ENCODE measurements around the gene ARL13A. TPM values are rescaled to one million over a fixed set of nuclear protein-coding genes. Genes with fewer than 3 reads are reported as not detected.
"Not testable (repeated sequence)": the region's sequence is repeated elsewhere in the genome, so short reads cannot be mapped to it uniquely, and the experiment has no call there.

ARL13A gene
- not detected for total RNA-seq

DNA sequence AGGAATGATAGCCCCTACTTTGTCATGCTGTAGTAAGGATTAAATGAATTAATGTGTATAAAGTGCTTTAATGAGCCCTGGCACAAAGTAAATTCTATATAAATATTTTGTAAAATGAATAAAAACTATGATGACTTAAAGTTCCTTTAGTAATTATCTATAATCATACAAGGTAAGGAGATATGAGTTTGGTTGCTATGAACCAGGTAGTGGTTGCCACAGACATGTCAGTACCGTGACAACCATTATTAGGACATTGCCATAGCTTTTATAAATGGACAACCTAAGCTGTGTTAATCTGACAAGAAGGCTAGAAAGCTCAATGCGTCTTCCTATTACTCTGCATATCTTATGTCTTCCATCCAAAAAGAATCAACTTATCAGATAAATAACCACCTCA is at the start of gene ARL13A:
Gene ARL13A, plus strand, starts transcription at position 301 of the 400 bp plus-strand sequence. CDS start 3,982 bp downstream, outside the sequence.
- DNase-seq = no peak

DNA sequence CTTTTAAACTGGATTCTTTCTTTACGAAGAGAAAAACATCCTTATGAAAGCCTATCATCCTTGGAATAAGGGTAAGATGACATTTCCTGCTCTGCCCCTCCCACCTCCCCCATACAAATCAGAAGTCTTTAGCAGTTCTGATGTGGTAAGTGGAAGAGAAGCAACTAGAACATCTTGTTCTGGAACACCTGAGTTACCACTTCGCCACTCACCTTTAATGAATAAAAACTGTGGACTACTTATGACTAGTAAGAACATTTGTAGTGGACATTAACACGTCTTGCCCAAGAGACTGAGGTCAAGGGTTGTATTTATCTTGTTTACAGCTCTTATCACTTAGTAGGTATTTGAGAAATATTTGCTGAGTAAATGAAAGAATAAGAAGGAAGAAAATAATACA is 45.1 kb upstream of the ARL13A start:
- no peak for DNase-seq

DNA sequence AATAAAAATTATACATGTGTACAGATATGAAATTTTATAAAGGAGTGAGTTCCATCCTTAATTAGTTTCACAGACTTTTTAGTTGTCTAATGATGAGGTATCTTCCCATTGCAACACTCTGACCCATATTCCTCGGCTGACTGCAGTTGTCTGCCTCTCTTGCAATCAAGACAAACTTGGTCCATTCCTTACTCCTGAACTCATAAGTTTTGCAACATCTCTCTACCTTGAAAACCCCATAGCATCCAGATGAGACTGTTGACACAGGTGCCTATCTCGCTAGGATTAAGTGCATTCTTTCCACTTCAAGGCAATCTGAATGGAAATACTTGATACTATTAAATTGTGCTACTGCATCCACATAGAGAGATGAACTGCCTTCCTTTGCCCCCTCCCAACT is 43.1 kb upstream of the ARL13A start:
- no peak for DNase-seq

DNA sequence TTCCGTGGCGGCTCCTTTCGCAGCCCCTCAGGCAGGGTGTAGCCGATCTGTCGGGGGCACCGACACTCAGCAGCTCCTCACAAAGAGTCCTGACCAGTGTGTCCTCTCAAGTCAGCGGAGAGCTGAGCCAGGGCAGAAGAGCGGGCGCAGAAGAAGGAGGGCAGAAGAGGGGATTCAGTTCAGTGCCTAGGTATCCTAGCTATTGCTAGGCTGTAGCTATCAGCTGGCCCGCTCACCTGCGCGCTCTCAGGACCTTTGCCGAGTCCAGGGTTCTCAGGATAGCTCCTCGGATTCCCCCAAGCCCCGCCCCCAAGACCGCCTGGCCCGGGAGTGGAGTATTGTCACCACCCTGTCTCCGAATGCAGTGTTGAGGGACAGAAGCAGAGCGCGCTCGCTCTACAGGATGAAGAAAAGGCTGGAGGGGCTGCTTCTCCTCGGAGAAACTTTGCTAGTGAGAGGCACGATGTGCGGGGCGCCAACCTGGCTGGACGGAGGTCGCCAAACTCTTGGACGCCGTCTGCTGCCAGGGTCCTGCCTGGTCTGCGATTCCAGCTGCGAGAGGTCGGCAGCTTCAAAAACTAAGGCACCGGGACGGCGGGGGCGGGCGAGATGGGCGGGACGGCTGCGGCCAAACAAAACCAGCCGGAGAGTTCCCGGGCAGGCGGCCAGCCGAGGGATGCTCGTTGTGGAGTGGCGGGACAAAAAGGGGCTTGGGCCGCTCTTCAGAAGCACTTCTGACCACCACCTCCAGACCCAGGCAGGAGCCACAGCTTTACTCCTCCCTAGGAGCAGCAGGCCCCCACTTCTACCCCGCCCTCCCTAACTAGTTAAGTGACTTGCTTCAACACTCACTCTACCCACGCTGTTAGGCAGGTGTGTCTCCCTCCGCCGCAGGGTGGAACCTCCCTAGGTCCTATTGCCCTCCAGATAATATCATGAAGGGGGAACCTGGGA is 40.6 kb upstream of the ARL13A start, which contains the start of gene XKRX:
Gene XKRX, minus strand, starts transcription at position 258 of the 954 bp plus-strand sequence. CDS start 613 bp downstream, outside the sequence.
- peak; percentile 29 for DNase-seq

DNA sequence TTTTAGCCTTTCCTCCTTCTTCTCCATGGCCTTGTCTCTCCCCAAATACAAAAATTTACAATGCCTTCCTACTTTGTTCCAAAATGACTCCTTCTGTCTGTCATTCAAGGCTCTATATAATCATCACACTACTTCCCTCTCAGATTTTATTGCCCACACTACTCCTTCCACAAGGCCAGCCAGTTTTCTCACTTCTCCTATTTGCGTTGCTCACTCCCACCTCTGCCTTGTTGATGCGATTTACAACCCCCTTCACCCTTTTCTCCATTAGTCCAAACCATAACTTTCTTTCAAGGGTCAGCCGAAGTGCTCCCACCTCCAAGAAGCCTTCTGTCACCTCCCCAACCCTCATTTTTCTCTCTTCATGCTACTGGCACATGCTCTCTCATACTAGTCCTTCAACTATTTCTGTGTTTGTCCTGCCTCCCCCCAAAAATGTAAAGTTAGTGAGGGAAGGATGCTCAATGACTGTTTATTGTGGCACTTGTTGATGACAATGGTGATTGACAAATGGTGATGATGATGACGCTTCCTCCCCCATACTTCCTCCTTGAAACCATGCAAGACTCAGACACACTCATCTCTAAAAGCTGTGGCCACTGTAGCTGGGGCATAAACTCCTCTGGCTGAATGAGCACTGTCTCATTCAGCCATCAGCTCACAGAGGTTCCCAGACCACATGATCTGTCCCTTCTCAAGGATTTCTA is 38.1 kb upstream of the ARL13A start:
- no peak for DNase-seq

DNA sequence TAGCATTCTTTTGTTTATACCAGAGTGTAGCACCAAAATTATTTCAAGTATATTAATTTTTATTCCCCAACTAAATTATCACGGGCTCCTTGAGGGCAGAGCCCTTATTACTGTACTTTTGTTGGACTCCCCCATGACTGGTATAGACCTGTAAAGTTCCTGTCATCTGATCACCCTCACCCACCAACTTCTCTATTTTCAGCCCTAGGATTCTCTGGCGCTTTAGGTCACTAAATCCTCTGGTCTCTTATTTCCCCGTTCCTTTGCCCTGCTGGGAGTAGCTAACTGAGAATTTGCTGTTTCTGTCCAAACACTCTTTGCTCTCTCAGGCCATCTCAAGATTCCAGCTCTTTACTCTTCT is 37.6 kb upstream of the ARL13A start:
- DNase-seq = no peak

DNA sequence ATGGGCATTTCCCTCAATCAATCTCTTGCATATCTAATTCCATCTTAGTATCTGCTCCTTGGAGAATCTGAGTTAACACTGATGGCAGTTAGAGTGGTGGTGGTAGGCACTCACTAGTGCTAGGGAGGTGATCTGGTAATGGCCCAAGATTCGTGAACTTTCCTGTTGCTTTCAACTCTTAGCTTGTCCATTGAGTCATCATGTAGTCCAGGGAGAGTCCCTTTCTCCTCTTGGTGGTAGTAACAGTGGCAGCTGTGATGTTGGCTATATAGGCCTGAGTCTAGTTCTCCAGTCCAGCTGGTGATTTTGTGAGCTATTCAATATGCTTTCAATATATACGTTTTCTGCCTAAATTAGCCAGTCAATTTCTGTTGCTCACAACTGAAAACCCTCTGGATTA is 33.7 kb upstream of the ARL13A start:
- DNase-seq = no peak

DNA sequence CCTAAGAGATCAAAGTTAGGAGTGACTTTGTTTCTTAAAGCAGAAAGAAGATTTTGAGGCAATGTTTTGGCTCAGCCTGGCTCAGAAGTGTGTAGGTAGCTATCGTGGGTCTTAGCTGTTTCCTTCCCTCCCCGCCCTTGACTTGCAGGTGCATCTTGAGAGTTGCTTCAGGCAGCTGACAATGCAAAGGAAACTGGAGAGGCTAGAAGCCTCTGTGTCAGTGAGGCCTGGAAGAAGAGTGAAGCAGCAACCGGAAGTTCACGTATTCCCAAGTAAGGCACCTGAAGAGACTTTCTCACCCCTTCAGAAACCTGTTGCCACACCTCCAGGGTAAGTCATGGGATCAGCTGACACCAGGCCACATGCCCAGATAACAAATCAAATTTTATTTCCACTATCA is 30.2 kb upstream of the ARL13A start:
- DNase-seq = no peak

DNA sequence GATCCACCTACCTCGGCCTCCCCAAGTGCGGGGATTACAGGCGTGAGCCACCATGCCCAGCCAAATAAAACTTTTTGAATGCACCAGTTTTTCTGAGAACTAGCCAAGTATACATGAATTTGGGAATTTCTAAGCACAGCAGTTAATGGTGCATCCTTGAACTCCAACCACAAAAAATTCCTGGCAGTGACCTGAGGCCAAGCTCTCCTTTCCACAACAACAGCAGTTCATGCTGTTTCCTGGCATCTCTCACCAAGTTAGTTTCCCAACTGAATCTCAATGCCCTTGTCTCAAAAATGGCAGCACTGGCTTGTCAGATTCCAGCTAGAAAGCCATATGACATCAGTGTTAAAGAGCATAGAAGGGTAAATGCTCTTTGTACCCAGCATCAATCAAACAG is 24.9 kb upstream of the ARL13A start:
- DNase-seq = no peak

DNA sequence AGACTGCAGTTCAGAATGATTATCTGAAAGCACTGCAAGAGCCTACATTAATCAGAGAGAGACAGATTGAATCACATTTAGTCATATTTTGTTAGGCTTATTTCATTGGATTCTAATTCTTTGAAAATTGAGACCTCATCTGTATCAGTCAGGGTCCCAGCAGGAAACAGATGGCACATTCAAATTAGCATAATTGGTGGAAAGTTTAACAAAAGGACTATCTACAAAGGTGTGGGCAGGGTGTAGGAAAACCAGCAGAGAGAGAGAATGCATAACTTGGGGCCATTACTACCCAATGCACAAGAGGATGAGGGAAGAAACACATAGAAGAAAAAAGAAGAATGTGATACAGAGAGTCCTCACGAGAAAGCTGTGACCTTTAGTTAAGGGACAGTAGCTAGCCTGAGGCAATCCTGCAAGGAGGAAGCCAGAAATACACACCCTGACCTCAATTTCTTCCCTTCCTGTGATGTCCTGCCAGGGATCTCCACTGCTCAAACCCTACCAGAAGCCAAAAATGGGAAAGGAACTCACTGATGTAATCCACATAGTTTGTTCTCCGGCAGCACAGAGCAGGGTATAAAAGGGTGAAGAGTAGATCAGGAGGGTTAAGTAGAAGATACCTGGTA is 23.1 kb upstream of the ARL13A start:
- DNase-seq = no peak

DNA sequence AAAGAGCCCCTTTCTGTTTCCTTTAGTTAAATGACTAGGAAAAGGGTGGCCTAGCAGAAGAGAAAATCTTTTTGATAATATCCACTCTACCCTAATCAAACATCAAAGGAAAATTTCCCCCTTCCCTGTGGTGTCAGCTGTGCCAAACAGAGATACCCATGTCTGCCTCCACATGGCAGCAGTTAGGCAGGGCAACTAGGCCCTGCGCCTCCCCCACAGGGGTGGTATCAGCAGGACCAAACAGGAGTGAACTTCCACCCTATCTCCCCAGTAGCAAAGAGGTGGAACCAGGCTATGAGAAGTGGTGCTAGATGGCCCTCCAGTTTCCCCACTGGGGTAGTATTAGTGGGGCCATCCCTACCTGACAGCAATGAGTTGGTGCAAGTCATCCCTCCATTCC is 21.0 kb upstream of the ARL13A start:
- no peak for DNase-seq

DNA sequence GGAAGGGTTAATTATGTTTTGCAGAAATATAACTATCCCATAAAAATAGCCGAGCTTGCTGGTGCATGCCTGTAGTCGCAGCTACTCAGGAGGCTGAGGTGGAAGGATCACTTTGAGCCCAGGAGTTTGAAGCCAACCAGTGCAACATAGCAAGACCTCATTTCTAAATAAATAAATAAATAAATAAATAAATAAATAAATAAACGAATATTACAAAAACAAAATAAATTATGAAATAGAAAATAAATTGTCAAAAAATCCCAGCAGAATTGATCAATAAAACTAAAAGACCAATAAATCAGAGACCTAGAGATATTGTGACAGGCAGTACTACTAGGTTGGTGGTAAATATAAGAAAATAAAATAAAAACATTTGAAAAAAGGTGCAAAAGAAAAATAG is 6.7 kb upstream of the ARL13A start:
- DNase-seq = no peak

DNA sequence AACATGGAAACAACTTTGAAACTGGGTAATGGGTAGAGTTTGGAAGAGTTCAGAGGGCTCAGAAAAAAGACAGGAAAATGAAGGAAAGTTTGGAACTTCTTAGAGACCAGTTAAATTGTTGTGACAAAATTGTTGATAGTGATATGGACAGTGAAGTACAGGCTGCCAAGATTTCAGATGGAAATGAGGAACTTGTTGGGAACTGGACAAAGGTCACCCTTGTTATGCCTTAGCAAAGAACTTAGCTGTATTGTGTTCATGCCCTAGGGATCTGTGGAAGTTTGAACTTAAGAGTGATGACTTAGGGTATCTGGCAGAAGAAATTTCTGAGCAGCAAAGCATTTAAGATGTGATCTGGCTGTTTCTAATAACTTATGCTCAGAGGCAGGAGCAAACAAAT is 5.1 kb upstream of the ARL13A start:
- no peak for DNase-seq

DNA sequence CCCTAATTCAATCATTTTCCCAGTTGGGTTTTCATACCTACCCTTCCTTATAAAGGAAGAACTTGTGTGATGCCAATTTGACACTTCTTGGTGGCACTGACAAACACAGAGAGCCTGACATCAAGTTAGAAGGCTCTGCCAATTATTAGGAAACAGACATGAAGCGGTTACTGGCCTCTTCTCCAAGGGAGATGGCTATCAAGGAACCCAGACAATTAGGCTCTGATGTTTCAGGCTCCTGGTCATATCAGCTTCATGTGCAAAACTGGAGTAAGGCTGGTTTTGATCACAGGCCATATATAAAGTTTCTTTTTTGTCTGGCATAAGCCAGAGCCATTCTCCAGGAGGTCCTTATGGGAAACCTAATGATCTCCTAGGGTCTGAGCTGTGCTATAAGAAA is 428 bp downstream of the ARL13A start:
- DNase-seq = no peak

DNA sequence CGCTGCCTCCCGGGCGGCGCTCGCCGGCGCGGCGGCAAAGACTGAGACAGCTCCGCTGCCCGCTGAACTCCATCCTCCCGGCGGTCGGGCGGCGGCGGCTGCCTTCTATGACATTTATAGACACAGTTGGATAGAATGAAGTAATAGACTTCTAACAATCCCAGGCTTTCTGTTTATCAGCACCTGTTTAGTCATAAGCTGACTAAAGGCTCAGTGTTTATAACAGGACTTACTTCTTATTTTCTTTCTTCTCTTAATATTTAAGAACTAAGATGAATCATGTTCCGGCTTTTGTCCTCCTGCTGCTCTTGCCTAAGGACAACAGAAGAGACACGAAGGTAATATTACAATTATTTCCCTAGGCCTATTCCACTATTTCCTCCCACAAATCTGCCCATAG is 3.9 kb downstream of the ARL13A start:
- DNase-seq = no peak

DNA sequence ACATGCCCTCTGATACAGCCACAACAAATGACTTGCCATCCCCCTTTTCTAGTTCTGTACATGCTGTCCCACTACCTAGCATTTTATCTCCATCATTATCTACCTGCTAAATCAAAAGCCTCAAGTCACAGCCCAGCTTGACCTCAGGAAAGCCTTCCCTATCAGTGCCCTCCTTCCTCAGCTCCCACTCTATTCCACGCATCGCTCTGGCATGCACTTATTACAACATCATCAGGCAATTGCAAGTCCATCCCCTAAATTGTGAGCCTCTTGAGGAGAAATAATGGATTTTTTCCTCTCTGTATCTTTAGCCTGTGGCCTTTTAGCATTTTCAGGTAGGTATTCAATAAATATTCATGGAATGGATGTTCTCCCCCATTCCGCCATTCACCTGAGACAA is 5.7 kb downstream of the ARL13A start:
- no peak for DNase-seq

DNA sequence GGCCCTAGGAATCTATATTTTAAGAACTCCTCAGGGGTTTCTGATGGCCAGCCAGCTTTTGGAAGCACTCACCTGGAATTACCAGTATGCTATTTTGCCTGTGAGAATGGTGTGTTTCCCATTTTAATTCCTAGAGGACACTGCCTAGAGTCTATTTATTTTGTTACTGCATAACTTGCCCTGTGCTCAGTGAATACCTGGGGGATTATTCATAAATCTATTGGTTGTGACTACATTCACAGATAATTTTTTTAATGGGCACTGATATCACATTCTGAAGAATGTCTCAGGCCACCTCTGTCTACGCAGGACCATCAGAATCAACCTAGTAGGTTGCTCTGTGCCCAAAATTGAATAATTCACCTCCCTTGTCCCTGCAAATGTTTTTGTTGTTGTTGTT is 6.7 kb downstream of the ARL13A start:
- no peak for DNase-seq

DNA sequence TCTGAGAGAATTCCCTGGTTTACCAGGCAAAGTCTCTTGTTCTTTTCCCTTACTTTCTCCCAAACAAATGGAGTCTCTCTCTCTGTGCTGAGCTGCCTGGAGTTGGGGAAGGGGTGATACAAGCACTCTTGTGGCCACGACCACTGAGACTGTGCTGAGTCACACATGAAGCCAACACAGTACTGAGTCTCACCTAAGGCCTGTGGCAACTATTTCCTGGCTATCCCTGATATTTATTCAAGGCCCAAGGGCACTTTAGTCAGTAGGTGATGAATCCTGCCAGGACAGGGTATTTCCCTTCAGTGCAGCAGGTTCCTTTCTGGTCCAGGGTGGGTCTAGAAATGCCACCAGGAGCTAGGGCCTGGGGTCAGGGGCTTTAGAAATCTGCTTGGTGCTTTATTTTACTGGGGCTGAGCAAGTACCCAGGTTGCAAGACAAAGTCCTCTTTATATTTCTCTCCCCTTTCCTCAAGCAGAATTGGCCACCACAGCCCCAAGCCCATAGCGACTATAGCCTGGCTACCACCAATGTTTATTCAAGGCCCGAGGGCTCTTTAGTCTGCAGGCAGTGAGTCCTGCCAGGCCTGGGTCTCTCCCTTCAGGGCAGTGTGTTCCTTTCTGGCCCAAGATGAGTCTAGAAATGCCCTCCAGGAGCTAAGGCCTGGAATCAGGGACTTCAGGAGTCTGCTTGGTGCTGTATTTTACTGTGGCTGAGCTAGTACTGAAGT is 10.5 kb downstream of the ARL13A start:
- DNase-seq = no peak

DNA sequence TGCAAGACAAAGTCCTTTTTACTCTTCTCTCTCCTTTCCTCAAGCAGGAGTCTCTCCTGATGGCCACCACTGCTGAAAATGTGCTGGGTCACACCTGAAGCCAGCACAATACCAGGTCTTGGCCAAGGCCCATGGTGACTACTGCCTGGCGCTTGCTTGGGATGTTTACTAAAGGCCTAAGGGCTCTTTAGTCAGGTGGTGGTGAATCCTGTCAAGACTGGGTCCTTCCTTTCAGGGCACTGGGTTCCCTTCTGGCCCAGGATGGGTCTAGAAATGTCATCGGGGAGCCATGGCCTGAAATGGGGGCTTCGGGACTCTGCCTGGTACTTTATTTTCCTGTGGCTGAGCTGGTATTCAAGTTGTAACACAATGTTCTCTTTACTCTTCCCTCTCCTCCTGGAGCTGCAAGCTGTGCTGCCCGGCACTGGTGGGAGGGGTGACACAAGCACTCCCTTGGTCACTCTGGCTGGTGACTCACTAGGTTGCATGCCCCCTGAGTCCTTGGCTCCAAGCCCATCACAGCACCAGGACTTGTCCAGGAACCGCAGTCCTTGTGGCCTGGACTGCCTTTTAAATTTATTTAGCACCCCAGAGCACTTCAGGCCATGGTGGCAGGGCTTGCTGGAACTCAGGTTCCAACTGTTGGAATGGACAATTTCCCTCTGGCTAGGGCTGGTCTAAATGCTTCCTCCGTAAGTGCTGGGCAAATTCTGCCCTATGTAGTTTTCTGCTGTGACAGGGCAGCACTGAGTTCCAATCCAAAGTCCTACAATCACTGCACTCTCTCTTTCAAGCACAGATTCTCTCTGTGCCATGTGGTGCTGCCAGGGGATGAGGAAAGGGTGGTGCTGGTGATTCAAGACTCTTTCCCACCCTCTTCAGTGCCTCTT is 11.3 kb downstream of the ARL13A start:
- no peak for DNase-seq

DNA sequence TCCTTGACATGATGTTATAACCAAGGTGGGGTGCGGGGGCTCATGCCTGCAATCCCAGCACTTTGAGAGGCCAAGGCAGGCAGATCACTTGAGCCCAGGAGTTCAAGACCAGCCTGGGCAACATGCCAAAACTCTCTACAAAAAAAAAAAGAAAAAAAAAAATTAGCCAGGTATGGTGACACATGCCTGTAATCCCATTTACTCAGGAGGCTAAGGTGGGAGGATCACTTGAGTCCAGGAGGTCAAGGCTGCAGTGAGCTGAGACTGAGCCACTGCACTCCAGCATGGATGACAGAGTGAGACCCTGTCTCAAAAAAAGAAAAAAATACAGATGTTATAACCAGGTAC is 12.0 kb downstream of the ARL13A start:
- DNase-seq = not testable (repeated sequence)

DNA sequence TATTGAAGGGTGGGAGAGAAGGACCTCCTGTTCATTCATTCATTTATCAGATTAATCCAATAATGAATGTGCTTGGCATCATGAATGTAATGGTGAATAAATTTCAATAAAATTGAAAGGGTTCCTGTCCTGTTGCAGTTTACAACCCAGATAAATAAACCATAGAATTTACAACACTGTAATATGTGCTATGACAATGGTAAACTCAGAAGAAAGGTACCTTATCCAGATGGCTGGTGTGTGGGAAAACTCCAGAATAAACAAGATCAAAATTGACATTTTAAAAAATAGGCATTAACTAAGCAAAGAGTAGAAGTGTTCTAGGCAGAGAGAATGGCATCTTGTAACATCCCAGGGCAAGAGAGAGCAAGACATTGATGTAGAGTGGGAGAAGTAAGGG is 15.3 kb downstream of the ARL13A start:
- no peak for DNase-seq
